ENCODE data around the gene MBD3L3.
"Not testable (repeated sequence)": the region's sequence is repeated elsewhere in the genome, so short reads cannot be mapped to it uniquely, and the experiment has no call there.

Gene MBD3L3

DNA sequence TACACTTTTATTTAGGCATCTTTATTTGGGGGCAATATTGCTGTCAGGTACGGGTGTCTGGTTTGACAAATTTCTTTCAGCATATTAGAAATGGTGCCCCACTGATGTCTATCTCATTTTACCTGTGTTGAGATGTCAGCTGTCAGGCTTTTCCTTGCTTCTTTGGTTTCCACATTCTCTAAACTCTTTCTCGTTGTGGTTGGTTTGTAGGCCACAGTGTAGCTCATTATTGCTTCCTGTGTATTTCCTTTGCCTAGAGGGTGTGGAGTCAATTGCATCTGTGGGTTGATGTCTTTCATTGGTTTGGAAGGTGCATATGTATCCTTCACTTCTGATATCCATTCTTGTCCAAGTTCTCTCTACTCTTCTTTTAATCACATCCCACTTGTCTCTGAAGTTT is 1.5 kb upstream of the MBD3L3 start:
- not testable (repeated sequence) for DNase-seq

DNA sequence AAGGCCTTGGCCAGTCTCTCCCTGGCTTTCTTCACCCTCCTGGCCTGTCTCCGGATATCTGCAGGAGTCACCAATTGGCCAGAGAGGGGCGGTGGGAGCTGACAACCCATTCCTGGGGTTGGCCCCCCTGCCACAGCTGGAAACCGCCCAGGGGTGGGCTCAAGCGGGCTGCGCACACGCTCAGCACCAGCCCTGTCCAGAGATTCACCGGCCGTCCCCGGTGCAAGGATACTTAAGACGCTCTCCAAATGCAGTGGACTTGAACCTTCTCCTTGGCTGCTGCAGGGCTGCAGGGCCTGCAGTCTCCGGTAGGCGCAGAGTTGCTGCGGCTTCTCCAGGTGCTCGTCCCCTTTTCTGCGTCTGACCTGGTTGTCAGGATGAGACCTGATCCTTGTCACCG is 2.1 kb downstream of the MBD3L3 start:
- not testable (repeated sequence) for DNase-seq

DNA sequence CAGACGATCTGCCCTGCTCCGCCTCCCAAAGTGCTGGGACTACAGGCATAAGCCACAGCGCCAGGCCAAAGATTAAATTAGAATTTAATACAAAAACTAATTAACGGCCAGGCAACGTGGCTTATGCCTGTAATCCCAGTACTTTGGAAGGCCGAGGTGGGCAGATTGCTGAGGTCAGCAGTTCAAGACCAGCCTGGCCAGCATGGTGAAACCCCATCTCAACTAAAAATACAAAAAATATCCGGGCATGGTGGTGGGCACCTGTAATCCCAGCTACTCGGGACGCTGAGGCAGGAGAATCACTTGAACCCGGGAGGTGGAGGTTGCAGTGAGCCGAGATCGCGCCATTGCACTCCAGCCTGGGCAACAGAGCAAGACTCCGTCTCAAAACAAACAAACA is 2.8 kb downstream of the MBD3L3 start:
- DNase-seq = not testable (repeated sequence)

DNA sequence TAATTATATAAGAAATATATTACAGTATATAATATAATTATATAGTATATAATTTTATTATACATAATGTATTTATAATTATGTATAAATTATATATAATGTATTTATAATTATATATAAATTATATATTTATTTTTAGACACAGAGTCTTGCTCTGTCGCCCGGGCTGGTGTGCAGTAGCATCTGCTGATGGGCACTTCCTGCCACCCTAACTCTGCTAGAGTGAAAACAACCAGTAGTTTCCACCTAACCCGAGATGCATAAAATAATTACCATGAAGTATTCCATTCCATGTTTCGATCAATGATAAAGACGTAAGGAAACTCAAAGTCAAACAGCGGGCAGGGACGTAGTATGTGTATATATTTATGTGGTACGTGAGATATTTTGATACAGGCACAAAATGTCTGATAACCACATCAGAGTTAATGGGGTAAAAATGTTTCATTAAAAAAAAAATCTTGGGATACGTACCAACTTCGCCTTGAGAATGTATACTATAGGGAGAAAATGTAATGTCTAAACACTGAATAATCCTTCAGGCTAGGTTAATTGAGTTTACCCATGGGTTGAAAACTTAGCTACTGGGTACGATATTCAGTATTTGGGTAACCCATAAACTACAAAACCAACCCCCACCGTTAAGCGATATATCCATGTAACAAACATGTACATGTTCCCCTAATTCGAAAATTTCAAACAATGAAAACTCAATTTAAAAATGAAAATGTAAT is 3.7 kb downstream of the MBD3L3 start:
- DNase-seq = not testable (repeated sequence)

DNA sequence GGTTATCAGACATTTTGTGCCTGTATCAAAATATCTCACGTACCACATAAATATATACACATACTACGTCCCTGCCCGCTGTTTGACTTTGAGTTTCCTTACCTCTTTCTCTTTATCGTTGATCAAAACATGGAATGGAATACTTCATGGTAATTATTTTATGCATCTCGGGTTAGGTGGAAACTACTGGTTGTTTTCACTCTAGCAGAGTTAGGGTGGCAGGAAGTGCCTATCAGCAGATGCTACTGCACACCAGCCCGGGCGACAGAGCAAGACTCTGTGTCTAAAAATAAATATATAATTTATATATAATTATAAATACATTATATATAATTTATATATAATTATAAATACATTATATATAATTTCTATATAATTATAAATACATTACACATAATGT is 5.6 kb downstream of the MBD3L3 start:
- not testable (repeated sequence) for DNase-seq

DNA sequence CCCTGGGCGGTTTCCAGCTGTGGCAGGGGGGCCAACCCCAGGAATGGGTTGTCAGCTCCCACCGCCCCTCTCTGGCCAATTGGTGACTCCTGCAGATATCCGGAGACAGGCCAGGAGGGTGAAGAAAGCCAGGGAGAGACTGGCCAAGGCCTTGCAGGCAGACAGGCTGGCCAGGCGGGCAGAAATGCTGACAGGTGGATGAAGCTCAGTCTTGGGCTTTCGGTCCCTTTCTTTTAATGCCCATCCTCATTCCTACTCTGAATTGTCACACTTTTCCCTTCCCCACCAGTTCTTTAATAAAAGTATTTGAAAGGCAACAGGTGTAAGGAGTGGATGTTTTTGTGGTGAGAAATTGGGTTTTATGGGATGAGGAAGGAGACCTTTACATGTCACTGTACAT is 7.1 kb downstream of the MBD3L3 start:
- DNase-seq = not testable (repeated sequence)

DNA sequence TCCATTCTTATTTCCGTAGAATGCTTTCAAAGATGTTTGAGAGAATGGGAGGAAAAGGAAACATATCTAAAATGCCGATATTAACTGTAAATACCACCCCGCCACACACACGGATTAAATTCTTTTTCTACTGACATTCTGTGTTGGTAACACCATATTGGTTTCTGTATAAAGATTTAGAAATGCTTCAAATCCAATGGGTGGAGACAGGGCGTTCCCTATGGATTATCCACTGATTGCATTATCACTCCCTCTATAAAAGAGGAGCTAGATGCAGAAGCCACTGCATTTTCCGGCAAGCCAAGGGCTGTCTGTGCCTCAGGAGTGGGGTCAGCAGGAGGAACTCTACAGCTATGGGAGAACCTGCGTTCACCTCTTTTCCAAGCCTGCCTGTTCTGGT is 9.5 kb downstream of the MBD3L3 start, which contains the start of gene MBD3L2:
TSS of gene MBD3L2 (plus strand) at position 301 of the 400 bp plus-strand sequence. CDS start at position 354, 53 bp downstream.
- DNase-seq = not testable (repeated sequence)

DNA sequence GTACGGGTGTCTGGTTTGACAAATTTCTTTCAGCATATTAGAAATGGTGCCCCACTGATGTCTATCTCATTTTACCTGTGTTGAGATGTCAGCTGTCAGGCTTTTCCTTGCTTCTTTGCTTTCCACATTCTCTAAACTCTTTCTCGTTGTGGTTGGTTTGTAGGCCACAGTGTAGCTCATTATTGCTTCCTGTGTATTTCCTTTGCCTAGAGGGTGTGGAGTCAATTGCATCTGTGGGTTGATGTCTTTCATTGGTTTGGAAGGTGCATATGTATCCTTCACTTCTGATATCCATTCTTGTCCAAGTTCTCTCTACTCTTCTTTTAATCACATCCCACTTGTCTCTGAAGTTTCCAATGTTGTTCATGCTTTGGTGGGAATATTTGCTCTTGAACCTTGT is 16.9 kb downstream of the MBD3L3 start:
- DNase-seq = not testable (repeated sequence)

DNA sequence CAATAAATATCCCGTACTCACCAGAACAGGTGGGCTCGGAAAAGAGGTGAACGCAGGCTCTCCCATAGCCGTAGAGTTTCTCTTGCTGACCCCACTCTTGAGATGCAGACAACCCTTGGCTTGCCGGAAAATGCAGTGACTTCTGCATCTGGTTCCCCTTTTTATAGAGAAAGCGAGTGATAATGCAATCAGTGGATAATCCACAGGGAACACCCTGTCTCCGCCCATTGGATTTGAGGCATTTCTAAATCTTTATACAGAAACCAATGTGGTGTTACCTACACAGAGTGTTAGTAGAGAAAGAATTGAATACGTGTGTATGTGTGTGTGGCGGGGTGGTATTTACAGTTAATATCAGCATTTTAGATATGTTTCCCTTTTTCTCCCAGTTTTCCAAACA is 18.4 kb downstream of the MBD3L3 start, which contains the start of gene MBD3L4:
TSS of gene MBD3L4 (minus strand) at position 101 of the 400 bp plus-strand sequence. CDS start at position 66, 35 bp downstream.
- not testable (repeated sequence) for DNase-seq

DNA sequence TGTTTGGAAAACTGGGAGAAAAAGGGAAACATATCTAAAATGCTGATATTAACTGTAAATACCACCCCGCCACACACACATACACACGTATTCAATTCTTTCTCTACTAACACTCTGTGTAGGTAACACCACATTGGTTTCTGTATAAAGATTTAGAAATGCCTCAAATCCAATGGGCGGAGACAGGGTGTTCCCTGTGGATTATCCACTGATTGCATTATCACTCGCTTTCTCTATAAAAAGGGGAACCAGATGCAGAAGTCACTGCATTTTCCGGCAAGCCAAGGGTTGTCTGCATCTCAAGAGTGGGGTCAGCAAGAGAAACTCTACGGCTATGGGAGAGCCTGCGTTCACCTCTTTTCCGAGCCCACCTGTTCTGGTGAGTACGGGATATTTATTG is 28.2 kb downstream of the MBD3L3 start, which contains the start of gene MBD3L5:
TSS of gene MBD3L5 (plus strand) at position 301 of the 400 bp plus-strand sequence. CDS start at position 335, 34 bp downstream.
- DNase-seq = not testable (repeated sequence)

DNA sequence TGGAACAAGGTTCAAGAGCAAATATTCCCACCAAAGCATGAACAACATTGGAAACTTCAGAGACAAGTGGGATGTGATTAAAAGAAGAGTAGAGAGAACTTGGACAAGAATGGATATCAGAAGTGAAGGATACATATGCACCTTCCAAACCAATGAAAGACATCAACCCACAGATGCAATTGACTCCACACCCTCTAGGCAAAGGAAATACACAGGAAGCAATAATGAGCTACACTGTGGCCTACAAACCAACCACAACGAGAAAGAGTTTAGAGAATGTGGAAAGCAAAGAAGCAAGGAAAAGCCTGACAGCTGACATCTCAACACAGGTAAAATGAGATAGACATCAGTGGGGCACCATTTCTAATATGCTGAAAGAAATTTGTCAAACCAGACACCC is 29.7 kb downstream of the MBD3L3 start:
- not testable (repeated sequence) for DNase-seq

DNA sequence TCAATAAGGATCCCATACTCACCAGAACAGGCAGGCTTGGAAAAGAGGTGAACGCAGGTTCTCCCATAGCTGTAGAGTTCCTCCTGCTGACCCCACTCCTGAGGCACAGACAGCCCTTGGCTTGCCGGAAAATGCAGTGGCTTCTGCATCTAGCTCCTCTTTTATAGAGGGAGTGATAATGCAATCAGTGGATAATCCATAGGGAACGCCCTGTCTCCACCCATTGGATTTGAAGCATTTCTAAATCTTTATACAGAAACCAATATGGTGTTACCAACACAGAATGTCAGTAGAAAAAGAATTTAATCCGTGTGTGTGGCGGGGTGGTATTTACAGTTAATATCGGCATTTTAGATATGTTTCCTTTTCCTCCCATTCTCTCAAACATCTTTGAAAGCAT is 37.1 kb downstream of the MBD3L3 start, which contains the start of gene MBD3L2B:
TSS of gene MBD3L2B (minus strand) at position 101 of the 400 bp plus-strand sequence. CDS start at position 67, 34 bp downstream.
- not testable (repeated sequence) for DNase-seq

DNA sequence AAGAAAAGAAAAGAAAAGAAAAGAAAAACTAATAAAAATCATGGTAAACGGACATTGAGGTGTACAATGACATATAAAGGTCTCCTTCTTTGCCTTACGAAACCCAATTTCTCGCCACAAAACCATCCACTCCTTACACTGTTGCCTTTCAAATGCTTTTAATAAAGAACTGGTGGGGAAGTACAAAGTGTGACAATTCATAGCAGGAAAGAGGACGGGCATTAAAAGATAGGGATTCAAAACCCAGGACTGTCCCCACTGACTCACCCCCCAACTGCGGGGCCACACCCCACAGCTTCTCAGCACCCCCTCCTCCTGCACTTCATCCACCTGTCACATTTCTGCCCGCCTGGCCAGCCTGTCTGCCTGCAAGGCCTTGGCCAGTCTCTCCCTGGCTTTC is 39.6 kb downstream of the MBD3L3 start:
- DNase-seq = no peak

DNA sequence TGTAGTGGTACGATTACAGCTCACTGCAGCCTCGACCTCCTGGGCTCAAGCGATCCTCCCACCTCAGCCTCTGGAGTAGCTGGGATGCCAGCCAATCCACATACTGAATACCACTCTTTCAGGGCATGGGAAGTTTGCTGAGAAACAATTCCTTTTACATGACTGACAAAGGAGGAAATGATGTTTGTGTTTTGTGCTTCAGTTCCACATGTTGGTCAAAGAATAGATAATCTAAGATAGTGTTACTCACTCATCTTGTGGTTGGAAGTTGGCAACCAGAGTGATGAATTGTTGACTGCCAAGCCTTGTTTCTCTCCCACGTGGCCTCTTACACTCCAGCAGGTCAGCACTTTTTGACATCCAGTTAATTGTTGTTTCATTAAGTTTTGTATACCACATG is 44.8 kb downstream of the MBD3L3 start:
- no peak for DNase-seq

DNA sequence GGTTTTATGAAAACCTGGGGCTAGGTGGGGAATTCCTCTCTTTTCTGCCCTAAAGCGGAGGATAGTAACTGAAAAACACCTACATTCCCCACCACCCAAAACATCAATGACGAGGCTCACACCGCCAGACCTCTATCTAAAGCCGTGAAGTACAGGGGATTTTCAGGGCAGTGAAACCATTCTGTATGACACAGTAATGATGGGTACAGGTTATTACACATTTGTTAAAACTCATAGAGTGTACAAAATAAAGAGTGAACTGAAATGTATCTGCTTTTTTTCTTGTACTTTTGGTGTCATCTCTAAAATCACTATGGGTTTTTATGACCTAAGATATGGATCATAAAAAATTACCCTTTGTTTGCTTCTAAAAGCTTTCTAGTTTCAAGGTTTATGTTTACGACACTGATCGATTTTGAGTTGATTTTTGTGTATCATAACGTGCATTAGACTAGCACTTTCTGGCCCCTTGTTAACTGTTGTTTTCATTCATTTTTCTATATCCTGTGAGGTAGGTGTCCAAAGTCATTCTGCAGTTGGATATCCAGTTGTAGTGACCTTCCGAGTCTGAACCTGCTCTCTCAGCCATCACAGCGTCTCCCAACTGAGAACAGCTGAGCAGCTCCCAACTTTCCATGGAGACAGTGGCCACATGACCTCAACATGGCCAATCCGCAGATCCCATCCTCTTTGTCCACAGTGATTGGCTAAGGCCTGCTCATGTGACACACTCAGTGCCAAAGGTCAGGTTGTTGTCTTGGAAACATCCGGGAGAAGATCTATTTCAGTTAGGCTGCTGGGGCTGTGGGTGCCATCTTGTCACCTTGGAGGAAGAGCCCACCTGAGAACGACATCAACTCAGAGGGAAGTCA is 47.5 kb downstream of the MBD3L3 start:
- no peak for DNase-seq

DNA sequence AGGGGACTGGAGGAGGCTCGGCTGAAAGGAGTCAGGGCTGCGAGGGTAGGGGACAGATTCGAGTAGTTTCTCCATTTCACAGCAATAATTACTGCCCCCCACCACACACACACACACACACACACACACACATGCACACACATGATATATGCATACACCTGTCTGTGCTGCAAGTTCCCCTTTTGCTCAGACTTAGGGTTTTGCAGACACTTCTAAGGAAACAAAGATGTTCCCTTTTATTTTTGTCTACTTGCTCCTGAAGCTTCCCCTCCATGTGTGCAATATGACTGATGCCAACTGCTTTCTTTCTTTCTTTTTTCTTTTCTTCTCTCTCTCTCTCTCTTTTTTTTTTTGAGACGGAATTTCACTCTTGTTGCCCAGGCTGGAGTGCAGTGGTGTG is 50.6 kb downstream of the MBD3L3 start:
- no peak for DNase-seq

Data from fibroblast of skin of right biceps (primary cell).